ENCODE data around the gene WDR59.

GRCh38 chr16:75024594-75024993, 39.7 kb upstream of the WDR59 start:
- TF ChIP-seq POLR2A (IDR thresholded peaks at IDR 0.05; ENCODE audit: low read depth, low read length) (no peak), POLR2AphosphoS5 (IDR thresholded peaks at IDR 0.05; ENCODE audit: low read depth, low read length) (no peak)
